ENCODE data around the gene ERBB2. TPM values are rescaled to one million over a fixed set of nuclear protein-coding genes. Genes with fewer than 3 reads are reported as not detected.

Gene ERBB2
- 175 TPM for polyA plus RNA-seq
- long read RNA-seq, donor 1, full-length matches to known transcripts: 5 of 81 reads
- long read RNA-seq, donor 1, partial matches to known transcripts: 76 of 81 reads
- long read RNA-seq, donor 1, other reads (novel, unspliced or antisense): 0 of 81 reads
- long read RNA-seq, donor 2, full-length matches to known transcripts: 6 of 279 reads
- long read RNA-seq, donor 2, partial matches to known transcripts: 158 of 279 reads
- long read RNA-seq, donor 2, other reads (novel, unspliced or antisense): 115 of 279 reads
- long read RNA-seq, donor 3: 0 reads
- long read RNA-seq, donor 4, partial matches to known transcripts: 12 of 14 reads
- long read RNA-seq, donor 4, other reads (novel, unspliced or antisense): 0 of 14 reads
- long read RNA-seq, donor 5, full-length matches to known transcripts: 14 of 24 reads
- long read RNA-seq, donor 5, partial matches to known transcripts: 10 of 24 reads
- long read RNA-seq, donor 5, other reads (novel, unspliced or antisense): 0 of 24 reads
- long read RNA-seq, donor 6, full-length matches to known transcripts: 8 of 96 reads
- long read RNA-seq, donor 6, partial matches to known transcripts: 88 of 96 reads
- long read RNA-seq, donor 6, other reads (novel, unspliced or antisense): 0 of 96 reads
- long read RNA-seq, donor 7, full-length matches to known transcripts: 3 of 37 reads
- long read RNA-seq, donor 7, partial matches to known transcripts: 34 of 37 reads
- long read RNA-seq, donor 7, other reads (novel, unspliced or antisense): 0 of 37 reads
- long read RNA-seq, donor 8, full-length matches to known transcripts: 2 of 78 reads
- long read RNA-seq, donor 8, partial matches to known transcripts: 76 of 78 reads
- long read RNA-seq, donor 8, other reads (novel, unspliced or antisense): 0 of 78 reads
- long read RNA-seq, donor 9, full-length matches to known transcripts: 8 of 65 reads
- long read RNA-seq, donor 9, partial matches to known transcripts: 57 of 65 reads
- long read RNA-seq, donor 9, other reads (novel, unspliced or antisense): 0 of 65 reads
- long read RNA-seq, donor 10, full-length matches to known transcripts: 7 of 140 reads
- long read RNA-seq, donor 10, partial matches to known transcripts: 133 of 140 reads
- long read RNA-seq, donor 10, other reads (novel, unspliced or antisense): 0 of 140 reads
- long read RNA-seq, donor 11, full-length matches to known transcripts: 4 of 59 reads
- long read RNA-seq, donor 11, partial matches to known transcripts: 55 of 59 reads
- long read RNA-seq, donor 11, other reads (novel, unspliced or antisense): 0 of 59 reads

DNA sequence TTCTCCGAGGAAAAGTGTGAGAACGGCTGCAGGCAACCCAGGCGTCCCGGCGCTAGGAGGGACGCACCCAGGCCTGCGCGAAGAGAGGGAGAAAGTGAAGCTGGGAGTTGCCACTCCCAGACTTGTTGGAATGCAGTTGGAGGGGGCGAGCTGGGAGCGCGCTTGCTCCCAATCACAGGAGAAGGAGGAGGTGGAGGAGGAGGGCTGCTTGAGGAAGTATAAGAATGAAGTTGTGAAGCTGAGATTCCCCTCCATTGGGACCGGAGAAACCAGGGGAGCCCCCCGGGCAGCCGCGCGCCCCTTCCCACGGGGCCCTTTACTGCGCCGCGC is at the start of gene ERBB2:
Gene ERBB2 (plus strand): TSS at position 247 of the 330 bp plus-strand sequence. CDS start 175 bp downstream, outside the sequence.
- Histone ChIP-seq H3K9me3 (ENCODE audit: control insufficient read depth, low read depth, low read length) (no peaks in the 10 kb centered on the region), H3K36me3 (ENCODE audit: control insufficient read depth, insufficient read depth, low read length) (peaks cover 14% of the 10 kb centered on the region), H3K4me3 (ENCODE audit: low read length) (peak within 1 kb of the TSS; percentile 95), H3K4me1 (ENCODE audit: control insufficient read depth, insufficient read depth, low read length) (peaks cover 51% of the 10 kb centered on the region), H3K27me3 (ENCODE audit: control insufficient read depth, insufficient read depth, low read length) (no peaks in the 10 kb centered on the region), H3K27ac (ENCODE audit: low read length) (peak within 1 kb of the TSS; percentile 93)
- DNase-seq: peak; percentile 90 to 93
- no CpG with 5 or more reads among the region's 20 CpGs for WGBS (ENCODE audit: insufficient coverage, low lambda C conversion rate)

DNA sequence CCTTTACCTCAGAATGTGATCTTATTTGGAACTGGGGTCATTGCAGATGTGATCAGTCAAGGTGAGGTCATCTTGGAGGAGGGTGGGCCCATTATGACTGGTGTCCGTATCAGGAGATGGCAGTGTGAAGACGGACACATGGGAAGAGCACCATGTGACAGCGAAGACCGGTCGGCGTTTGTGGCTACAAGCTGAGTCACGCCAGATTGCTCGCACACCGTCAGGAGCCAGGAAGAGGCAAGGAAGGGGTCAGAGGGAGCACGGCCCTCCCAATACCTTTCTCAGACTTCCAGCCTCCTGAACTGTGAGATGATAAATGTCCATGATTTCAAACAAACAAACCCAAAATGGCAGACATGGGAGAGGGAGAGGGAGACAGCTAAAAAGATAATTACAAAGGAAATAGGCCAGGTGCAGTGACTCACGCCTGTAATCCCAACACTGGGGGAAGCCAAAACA is 49.7 kb upstream of the ERBB2 start:
- WGBS (ENCODE audit: insufficient coverage, low lambda C conversion rate): 70% methylated on average over 2 of the region's 11 CpGs
- Histone ChIP-seq H3K4me3 (ENCODE audit: low read length) (no peak overlapping the region), H3K36me3 (ENCODE audit: control insufficient read depth, insufficient read depth, low read length) (peaks cover 9% of the 10 kb centered on the region), H3K9me3 (ENCODE audit: control insufficient read depth, low read depth, low read length) (no peaks in the 10 kb centered on the region), H3K4me1 (ENCODE audit: control insufficient read depth, insufficient read depth, low read length) (peaks cover 37% of the 10 kb centered on the region), H3K27ac (ENCODE audit: low read length) (no peak overlapping the region), H3K27me3 (ENCODE audit: control insufficient read depth, insufficient read depth, low read length) (no peaks in the 10 kb centered on the region)
- DNase-seq: no peak

DNA sequence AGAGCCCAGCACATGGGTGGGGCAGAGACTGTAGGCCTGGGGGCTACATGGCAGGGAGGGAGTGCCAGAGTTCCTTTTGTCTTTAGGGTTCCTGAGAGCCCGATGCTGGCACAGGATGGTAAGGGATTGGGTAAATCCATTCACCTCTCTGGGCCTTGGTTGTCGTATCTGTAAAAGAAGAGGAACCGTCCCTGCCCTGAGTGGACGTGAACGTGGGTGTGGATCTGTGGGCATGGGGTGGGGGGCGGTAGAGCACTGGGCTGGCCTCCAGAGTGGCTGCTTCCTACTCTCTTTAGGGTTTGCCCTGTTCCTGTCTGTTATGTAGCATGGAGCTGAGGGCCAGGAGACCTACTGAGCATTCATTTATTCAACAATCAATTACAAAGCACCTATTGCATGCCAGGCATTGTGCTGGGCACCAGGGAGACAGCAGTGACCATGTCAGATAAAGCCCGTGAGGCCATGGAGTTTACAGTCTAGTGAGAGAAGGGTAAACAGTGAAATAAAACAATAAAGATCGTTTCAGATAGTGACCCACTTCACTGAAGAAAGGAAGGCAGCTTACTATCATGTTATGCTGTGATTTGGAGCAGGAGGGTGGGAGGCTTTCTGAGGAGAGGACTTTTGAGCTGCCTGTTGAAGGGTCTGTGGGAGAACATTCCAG is 47.8 kb upstream of the ERBB2 start:
- no peak overlapping the region for H3K4me3 ChIP-seq (ENCODE audit: low read length)
- H3K36me3 ChIP-seq (ENCODE audit: control insufficient read depth, insufficient read depth, low read length): peaks cover 21% of the 10 kb centered on the region
- peak in 1 of 2 donors; percentile 66 for DNase-seq
- H3K4me1 ChIP-seq (ENCODE audit: control insufficient read depth, insufficient read depth, low read length): peaks cover 37% of the 10 kb centered on the region
- no CpG with 5 or more reads among the region's 8 CpGs for WGBS (ENCODE audit: insufficient coverage, low lambda C conversion rate)
- H3K9me3 ChIP-seq (ENCODE audit: control insufficient read depth, low read depth, low read length): no peaks in the 10 kb centered on the region
- H3K27ac ChIP-seq (ENCODE audit: low read length): peak overlapping the region; percentile 38
- H3K27me3 ChIP-seq (ENCODE audit: control insufficient read depth, insufficient read depth, low read length): no peaks in the 10 kb centered on the region

DNA sequence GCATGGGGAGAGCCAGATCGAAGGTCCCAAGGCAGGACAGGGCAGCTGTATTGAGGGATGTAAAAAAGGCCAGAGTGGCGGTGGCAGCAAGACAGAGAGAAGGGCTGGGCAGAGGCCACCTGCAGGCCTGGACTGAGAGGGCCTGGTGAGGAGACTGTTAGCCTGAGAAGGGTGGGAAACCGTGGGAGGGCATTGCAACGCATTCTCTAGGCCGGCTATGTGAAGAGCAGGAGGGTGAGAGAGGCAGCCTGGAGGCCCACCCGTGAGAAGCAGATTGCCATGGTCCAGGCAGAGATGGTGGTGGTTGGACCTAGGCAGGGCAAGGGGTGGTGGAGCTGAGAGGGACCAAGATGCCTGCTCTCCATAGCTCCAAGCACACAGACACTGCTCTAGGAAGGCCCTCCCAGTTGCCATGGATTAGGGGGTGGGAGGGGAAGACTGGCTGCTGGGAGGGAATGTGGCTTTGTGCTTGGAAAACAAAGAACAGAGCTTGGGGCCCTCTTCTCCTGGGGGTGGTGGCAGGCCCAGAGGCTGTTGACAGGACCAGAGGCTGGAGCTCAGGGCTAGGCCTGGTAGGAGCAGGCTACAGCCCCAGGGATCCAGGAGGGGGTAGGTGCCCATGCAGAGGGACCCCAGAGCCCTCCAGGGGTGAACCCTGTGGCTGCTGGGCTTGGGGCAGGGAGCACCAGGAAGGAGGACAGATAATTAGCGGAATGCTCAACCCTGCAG is 47.1 kb upstream of the ERBB2 start:
- Histone ChIP-seq H3K4me1 (ENCODE audit: control insufficient read depth, insufficient read depth, low read length) (peaks cover 37% of the 10 kb centered on the region), H3K4me3 (ENCODE audit: low read length) (no peak overlapping the region), H3K36me3 (ENCODE audit: control insufficient read depth, insufficient read depth, low read length) (peaks cover 26% of the 10 kb centered on the region), H3K9me3 (ENCODE audit: control insufficient read depth, low read depth, low read length) (no peaks in the 10 kb centered on the region), H3K27me3 (ENCODE audit: control insufficient read depth, insufficient read depth, low read length) (no peaks in the 10 kb centered on the region), H3K27ac (ENCODE audit: low read length) (peak overlapping the region; percentile 38)
- no CpG with 5 or more reads among the region's 7 CpGs for WGBS (ENCODE audit: insufficient coverage, low lambda C conversion rate)
- peak in 1 of 2 donors; percentile 48 for DNase-seq

DNA sequence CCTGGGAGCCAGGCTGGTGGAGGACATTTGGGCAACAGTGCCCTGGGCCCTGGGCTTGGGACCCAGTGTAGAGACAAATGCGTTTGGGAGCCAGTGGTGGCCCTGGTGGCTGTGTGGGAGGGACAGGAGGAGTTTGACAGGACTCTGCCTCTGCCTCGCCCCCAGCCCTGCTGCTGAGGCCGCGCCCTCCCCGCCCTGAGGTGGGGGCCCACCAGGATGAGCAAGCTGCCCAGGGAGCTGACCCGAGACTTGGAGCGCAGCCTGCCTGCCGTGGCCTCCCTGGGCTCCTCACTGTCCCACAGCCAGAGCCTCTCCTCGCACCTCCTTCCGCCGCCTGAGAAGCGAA is 46.6 kb upstream of the ERBB2 start:
- H3K4me3 ChIP-seq (ENCODE audit: low read length): no peak overlapping the region
- H3K27me3 ChIP-seq (ENCODE audit: control insufficient read depth, insufficient read depth, low read length): no peaks in the 10 kb centered on the region
- no peak for DNase-seq
- H3K27ac ChIP-seq (ENCODE audit: low read length): peak overlapping the region; percentile 38
- H3K36me3 ChIP-seq (ENCODE audit: control insufficient read depth, insufficient read depth, low read length): peaks cover 31% of the 10 kb centered on the region
- H3K4me1 ChIP-seq (ENCODE audit: control insufficient read depth, insufficient read depth, low read length): peaks cover 36% of the 10 kb centered on the region
- no CpG with 5 or more reads among the region's 12 CpGs for WGBS (ENCODE audit: insufficient coverage, low lambda C conversion rate)
- H3K9me3 ChIP-seq (ENCODE audit: control insufficient read depth, low read depth, low read length): no peaks in the 10 kb centered on the region

DNA sequence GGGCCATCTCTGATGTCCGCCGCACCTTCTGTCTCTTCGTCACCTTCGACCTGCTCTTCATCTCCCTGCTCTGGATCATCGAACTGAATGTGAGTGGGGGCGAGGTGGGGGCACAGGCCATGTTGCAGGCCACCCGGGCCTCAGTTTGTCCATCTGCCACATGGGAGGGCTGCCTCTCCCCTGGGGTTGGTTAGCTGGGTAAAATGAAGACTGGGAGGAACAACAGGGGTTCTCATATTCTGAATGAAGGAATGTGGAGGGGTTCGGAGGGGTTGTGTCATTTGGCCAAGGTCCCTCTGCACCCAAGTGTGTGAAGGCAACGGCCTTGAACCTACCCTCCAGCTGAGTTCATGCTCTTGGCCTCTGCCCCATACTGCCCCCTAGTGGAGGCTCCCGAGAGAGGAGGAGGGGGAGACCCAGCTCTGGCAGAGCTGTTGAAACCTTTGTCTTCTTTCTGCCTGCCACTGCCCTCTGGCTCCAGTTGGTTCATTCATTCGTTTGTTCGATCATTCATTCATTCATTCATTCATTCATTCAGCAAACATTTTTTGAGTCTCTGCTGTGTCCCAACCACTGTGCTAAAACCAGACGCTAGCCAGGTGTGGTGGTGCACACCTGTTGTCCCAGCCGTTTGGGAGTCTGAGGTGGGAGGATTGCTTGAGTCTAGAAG is 46.1 kb upstream of the ERBB2 start:
- peak overlapping the region; percentile 38 for H3K27ac ChIP-seq (ENCODE audit: low read length)

DNA sequence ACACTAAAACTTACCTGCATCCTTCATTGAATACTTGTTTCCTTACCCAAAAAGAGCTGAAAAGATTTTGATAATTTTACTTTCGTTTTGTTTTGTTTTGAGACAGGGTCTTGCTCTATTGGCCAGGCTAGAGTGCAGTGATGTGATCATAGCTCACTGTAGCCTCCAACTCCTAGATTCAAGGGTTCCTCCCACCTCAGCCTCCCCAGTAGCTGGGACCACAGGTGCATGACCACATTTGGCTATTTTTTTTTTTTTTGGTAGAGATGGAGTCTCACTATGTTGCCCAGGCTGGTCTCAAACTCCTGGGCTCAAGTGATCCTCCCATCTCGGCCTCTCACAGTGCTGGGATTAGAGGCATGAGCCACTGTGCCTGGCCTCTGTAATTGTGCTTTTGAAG is 44.8 kb upstream of the ERBB2 start:
- H3K36me3 ChIP-seq (ENCODE audit: control insufficient read depth, insufficient read depth, low read length): peaks cover 46% of the 10 kb centered on the region
- no peaks in the 10 kb centered on the region for H3K9me3 ChIP-seq (ENCODE audit: control insufficient read depth, low read depth, low read length)
- no peak overlapping the region for H3K27ac ChIP-seq (ENCODE audit: low read length)
- peaks cover 31% of the 10 kb centered on the region for H3K4me1 ChIP-seq (ENCODE audit: control insufficient read depth, insufficient read depth, low read length)
- no peak for DNase-seq
- no CpG with 5 or more reads among the region's 2 CpGs for WGBS (ENCODE audit: insufficient coverage, low lambda C conversion rate)
- H3K27me3 ChIP-seq (ENCODE audit: control insufficient read depth, insufficient read depth, low read length): no peaks in the 10 kb centered on the region
- no peak overlapping the region for H3K4me3 ChIP-seq (ENCODE audit: low read length)

More for the DNA sequence above, 46.1 kb upstream of the ERBB2 start:
- H3K27me3 ChIP-seq (ENCODE audit: control insufficient read depth, insufficient read depth, low read length): no peaks in the 10 kb centered on the region
- DNase-seq: peak in 1 of 2 donors; percentile 43
- H3K4me1 ChIP-seq (ENCODE audit: control insufficient read depth, insufficient read depth, low read length): peaks cover 31% of the 10 kb centered on the region
- WGBS (ENCODE audit: insufficient coverage, low lambda C conversion rate): no CpG with 5 or more reads among the region's 14 CpGs
- H3K9me3 ChIP-seq (ENCODE audit: control insufficient read depth, low read depth, low read length): no peaks in the 10 kb centered on the region
- no peak overlapping the region for H3K4me3 ChIP-seq (ENCODE audit: low read length)
- peaks cover 36% of the 10 kb centered on the region for H3K36me3 ChIP-seq (ENCODE audit: control insufficient read depth, insufficient read depth, low read length)

DNA sequence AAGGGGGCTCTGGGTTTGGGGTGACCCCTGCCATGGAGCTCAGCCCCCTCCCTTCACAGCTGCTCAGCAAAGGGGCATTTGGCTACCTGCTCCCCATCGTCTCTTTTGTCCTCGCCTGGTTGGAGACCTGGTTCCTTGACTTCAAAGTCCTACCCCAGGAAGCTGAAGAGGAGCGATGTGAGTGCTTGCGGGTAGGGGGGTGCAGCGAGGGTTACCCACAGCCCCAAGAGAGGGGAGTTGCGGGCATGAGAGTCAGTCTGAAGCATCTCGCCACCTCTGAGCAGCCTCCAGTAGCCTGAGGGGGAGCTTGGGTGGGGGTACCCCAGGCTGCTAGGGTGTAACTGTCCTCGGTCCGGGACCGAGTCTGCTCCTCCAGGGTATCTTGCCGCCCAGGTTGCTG is 41.5 kb upstream of the ERBB2 start:
- no CpG with 5 or more reads among the region's 11 CpGs for WGBS (ENCODE audit: insufficient coverage, low lambda C conversion rate)
- no peak for DNase-seq
- H3K4me1 ChIP-seq (ENCODE audit: control insufficient read depth, insufficient read depth, low read length): peaks cover 7% of the 10 kb centered on the region
- H3K4me3 ChIP-seq (ENCODE audit: low read length): no peak overlapping the region
- no peak overlapping the region for H3K27ac ChIP-seq (ENCODE audit: low read length)
- no peaks in the 10 kb centered on the region for H3K27me3 ChIP-seq (ENCODE audit: control insufficient read depth, insufficient read depth, low read length)
- peaks cover 72% of the 10 kb centered on the region for H3K36me3 ChIP-seq (ENCODE audit: control insufficient read depth, insufficient read depth, low read length)
- H3K9me3 ChIP-seq (ENCODE audit: control insufficient read depth, low read depth, low read length): no peaks in the 10 kb centered on the region

DNA sequence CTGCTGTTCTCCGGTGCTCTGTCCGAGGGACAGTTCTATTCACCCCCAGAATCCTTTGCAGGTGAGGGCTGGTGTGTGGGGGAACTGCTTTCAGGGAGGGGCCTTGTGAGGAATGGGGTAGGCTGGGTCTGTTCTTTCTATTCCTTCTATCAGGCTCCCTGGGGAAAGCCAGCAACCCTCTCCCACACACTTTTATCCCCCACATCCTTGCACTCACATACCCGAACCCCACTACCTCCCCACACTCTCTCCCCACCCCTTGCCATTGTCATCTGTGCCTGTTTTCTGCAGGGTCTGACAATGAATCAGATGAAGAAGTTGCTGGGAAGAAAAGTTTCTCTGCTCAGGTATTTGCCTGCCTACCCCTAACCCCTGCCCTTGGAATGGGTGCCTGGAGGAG is 41.1 kb upstream of the ERBB2 start:
- WGBS (ENCODE audit: insufficient coverage, low lambda C conversion rate): no CpG with 5 or more reads among the region's 3 CpGs
- no peak for DNase-seq
- H3K36me3 ChIP-seq (ENCODE audit: control insufficient read depth, insufficient read depth, low read length): peaks cover 70% of the 10 kb centered on the region
- no peak overlapping the region for H3K27ac ChIP-seq (ENCODE audit: low read length)
- H3K9me3 ChIP-seq (ENCODE audit: control insufficient read depth, low read depth, low read length): no peaks in the 10 kb centered on the region
- no peak overlapping the region for H3K4me3 ChIP-seq (ENCODE audit: low read length)
- peaks cover 2% of the 10 kb centered on the region for H3K4me1 ChIP-seq (ENCODE audit: control insufficient read depth, insufficient read depth, low read length)
- no peaks in the 10 kb centered on the region for H3K27me3 ChIP-seq (ENCODE audit: control insufficient read depth, insufficient read depth, low read length)
